Esophagus muscularis mucosa (tissue), 4 donors: ENCODE data around the gene SMAD1. TPM values are rescaled to one million over a fixed set of nuclear protein-coding genes. Genes with fewer than 3 reads are reported as not detected.
A peak's percentile ranks its signal among the peaks of the same experiment; 100 is the strongest.

ENCODE experiments used
- DNase-seq: peaks from one replicate; pipeline ENCODE4 v3.0.0-alpha.2; 2017; ENCODE audit errors: extremely low spot score
- H3K27ac ChIP-seq, 4 donors: fragments of 200-600 bp; sonication (generic); replicated peaks in 1 of 4; 1 replicate in 3 of 4; 2 replicates in 1 of 4; pipeline ENCODE4 v1.5.1; 2016 to 2019; ENCODE audit warnings: mild to moderate bottlenecking in 1 of 4
- H3K27me3 ChIP-seq, 4 donors: fragments of 200-600 bp; sonication (generic); one replicate each; pipeline versions ENCODE4 v1.5.1 to v1.6.0; 2016 to 2019
- H3K36me3 ChIP-seq, 4 donors: fragments of 200-600 bp; sonication (generic); one replicate each; pipeline ENCODE4 v1.5.1; 2016 to 2019
- H3K4me1 ChIP-seq, 4 donors: fragments of 200-600 bp; sonication (generic); one replicate each; pipeline ENCODE4 v1.5.1; 2016 to 2019
- H3K4me3 ChIP-seq, 4 donors: fragments of 200-600 bp; sonication (generic); 1 replicate in 2 of 4; 2 replicates in 2 of 4; pipeline ENCODE4 v1.5.1; 2016 to 2019; ENCODE audit warnings: mild to moderate bottlenecking in 4 of 4, moderate library complexity in 1 of 4
- H3K9me3 ChIP-seq, 4 donors: fragments of 200-600 bp; sonication (generic); 1 replicate in 3 of 4; 2 replicates in 1 of 4; pipeline ENCODE4 v1.5.1; 2016 to 2019
- EP300 ChIP-seq: sonication (generic); formaldehyde crosslinking; IDR thresholded peaks from one replicate; pipeline ENCODE4 v1.6.1; 2017; ENCODE audit warnings: antibody characterized with exemption
- POLR2A ChIP-seq: fragments of 450-650 bp; IDR thresholded peaks from one replicate; pipeline ENCODE4 v1.6.1; 2017; ENCODE audit warnings: antibody characterized with exemption, moderate library complexity, mild to moderate bottlenecking, low read depth
- POLR2AphosphoS5 ChIP-seq, 2 donors: sonication (generic); formaldehyde crosslinking; IDR thresholded peaks; one replicate each; pipeline ENCODE4 v1.6.1; 2017; ENCODE audit warnings: antibody characterized with exemption in 2 of 2
- WGBS: methylation state at CpG from one replicate; pipeline ENCODE4 v1.1.5; 2018; 5-methylcytosine and 5-hydroxymethylcytosine counted together
- intact Hi-C: fragments of 100-400 bp; cut with DNase I; formaldehyde crosslinking; loops from one replicate; pipeline ENCODE4 v1.15.1; 2023
- total RNA-seq, 4 donors: library from RNA; depleted of rRNA; stranded (reverse); fragments of >200 nt; gene quantifications; one replicate each; pipeline versions ENCODE4 v1.1.0 to v1.2.1, GENCODE V29; 2016
- TF ChIP-seq, protein P1 (sequence below), 3 experiments: fragments of 200-600 bp in 2 of 3; fragments of 450-650 bp in 1 of 3; sonication (generic) in 2 of 3; IDR thresholded peaks; one replicate each; pipeline ENCODE4 v1.5.1; 2017 to 2019; ENCODE audit warnings: antibody characterized with exemption in 3 of 3, mild to moderate bottlenecking in 2 of 3, moderate library complexity in 1 of 3

SMAD1 gene
- total RNA-seq, 4 donors from 2014 or later = 19.5 to 34.3 (median 29.2) TPM

GRCh38 chr4:145557720-145558119 lies 76.1 kb downstream of the SMAD1 start:
- no peak overlapping the region for H3K27ac ChIP-seq
- intact Hi-C loops = loop anchor here (5.0 kb wide), 3 partner anchors 75 to 340 kb away; partner anchors contain the start of gene SMAD1
- H3K9me3 ChIP-seq = no peaks in the 10 kb centered on the region
- WGBS = 15% methylated on average over 3 of the region's 3 CpGs
- peaks cover 0 to 34% (median 14%) of the 10 kb centered on the region in 4 donors for H3K36me3 ChIP-seq
- H3K27me3 ChIP-seq = no peaks in the 10 kb centered on the region
- peaks cover 0 to 7% (median 4%) of the 10 kb centered on the region in 4 donors for H3K4me1 ChIP-seq
- TF ChIP-seq POLR2AphosphoS5 (IDR thresholded peaks at IDR 0.05) (peak in 1 of 2 donors; percentile 12), POLR2A (no peak), EP300 (no peak)
- TF ChIP-seq, protein P1, sequence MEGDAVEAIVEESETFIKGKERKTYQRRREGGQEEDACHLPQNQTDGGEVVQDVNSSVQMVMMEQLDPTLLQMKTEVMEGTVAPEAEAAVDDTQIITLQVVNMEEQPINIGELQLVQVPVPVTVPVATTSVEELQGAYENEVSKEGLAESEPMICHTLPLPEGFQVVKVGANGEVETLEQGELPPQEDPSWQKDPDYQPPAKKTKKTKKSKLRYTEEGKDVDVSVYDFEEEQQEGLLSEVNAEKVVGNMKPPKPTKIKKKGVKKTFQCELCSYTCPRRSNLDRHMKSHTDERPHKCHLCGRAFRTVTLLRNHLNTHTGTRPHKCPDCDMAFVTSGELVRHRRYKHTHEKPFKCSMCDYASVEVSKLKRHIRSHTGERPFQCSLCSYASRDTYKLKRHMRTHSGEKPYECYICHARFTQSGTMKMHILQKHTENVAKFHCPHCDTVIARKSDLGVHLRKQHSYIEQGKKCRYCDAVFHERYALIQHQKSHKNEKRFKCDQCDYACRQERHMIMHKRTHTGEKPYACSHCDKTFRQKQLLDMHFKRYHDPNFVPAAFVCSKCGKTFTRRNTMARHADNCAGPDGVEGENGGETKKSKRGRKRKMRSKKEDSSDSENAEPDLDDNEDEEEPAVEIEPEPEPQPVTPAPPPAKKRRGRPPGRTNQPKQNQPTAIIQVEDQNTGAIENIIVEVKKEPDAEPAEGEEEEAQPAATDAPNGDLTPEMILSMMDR (IDR thresholded peaks at IDR 0.05) = peak; percentile 85 to 90 (median 87)
- no peak overlapping the region for H3K4me3 ChIP-seq
- DNase-seq = no peak

DNA sequence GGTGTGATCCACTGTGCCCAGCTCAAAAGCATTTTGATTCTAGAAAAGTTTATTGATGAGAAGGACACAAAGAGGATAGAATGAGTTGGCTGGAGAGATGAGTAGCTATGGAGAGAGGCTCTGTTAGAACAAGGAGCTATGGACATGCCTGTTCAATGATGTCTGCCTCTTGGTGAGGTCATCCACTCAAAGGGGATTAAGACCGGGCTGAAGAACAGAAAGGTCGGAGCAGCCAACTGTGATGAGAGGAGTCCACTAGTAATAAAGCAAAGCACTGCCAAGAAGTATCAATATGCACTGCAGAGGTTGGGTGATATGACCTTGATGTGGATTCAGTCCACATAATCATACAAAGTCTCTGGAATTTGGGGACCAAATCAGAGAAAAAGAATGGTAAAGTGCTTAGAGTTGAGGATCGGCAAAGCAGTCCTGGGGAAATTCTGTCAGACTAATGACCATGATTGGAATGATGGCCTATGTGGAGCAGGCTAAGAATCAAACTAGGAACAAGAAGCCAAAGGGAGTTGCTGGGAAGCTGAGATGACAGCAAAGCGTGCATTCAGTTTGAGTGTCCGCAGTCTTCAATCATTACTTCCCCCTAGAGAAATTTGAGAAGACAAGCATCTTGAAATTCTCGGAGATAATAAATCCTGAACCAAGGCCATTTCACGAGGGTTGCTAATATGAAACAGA lies 81.8 kb downstream of the SMAD1 start:
- no peak for TF ChIP-seq POLR2A
- no peak overlapping the region for H3K4me3 ChIP-seq
- 89% methylated on average over 7 of the region's 7 CpGs for WGBS
- peaks cover 0 to 6% (median 0%) of the 10 kb centered on the region in 4 donors for H3K9me3 ChIP-seq
- H3K4me1 ChIP-seq = no peaks in the 10 kb centered on the region
- no peak overlapping the region for H3K27ac ChIP-seq
- no peak for DNase-seq
- H3K27me3 ChIP-seq = no peaks in the 10 kb centered on the region
- peaks cover 0 to 12% (median 10%) of the 10 kb centered on the region in 4 donors for H3K36me3 ChIP-seq
- intact Hi-C loops = loop anchor here (5.0 kb wide), 1 partner anchor 49 kb away; no protein-coding TSS in a partner anchor

DNA sequence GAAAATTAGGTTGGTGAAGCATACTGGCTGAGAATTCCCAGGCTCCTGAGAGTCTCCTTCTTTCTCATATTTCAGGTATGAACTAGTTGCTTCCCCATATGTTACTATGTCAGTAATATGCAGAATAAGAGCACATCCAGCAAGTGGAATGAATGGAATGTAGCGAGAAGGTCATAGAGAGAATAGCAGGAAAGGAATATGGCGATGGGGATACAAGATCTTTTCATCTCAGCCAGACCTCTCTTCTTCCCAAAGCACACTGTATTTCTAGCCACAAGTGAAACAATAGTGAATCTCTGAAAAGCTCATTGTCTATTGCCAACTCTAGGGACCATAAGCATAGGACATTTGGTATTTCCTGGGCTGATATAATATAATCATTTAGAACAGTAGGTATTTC lies 82.9 kb downstream of the SMAD1 start:
- WGBS = 94% methylated on average over 2 of the region's 2 CpGs
- no peak for DNase-seq
- Histone ChIP-seq H3K4me1 (no peaks in the 10 kb centered on the region), H3K36me3 (peaks cover 0 to 8% (median 5%) of the 10 kb centered on the region in 4 donors), H3K27me3 (no peaks in the 10 kb centered on the region), H3K4me3 (no peak overlapping the region), H3K9me3 (peaks cover 0 to 11% (median 0%) of the 10 kb centered on the region in 4 donors), H3K27ac (no peak overlapping the region)
- intact Hi-C loops = loop anchor here (5.0 kb wide), 1 partner anchor 48 kb away; no protein-coding TSS in a partner anchor
- no peak for TF ChIP-seq POLR2AphosphoS5 (IDR thresholded peaks at IDR 0.05)
- TF ChIP-seq, protein P1 (IDR thresholded peaks at IDR 0.05) = no peak
- TF ChIP-seq POLR2A = no peak
- TF ChIP-seq EP300 = no peak

DNA sequence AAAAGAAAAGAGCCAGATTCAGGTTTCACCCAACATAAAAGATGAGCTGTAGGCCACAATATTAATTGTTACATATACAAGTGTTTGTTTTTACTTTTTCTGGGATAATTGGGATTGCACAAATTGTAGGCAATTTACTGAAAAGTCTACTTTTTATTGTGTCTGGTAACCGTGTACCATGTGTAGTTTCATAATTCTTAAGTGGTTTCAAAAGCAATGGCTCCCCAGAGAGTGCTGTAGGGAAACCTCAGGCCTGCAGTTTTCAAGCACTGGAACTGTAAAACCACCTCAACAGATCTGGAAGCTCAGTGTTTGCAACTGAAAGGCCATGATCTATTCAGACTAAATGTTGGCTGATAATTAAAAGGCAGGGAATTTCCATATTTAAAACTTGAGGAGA lies 83.7 kb downstream of the SMAD1 start:
- TF ChIP-seq EP300 (no peak), POLR2AphosphoS5 (IDR thresholded peaks at IDR 0.05) (no peak), POLR2A (no peak)
- TF ChIP-seq, protein P1 (IDR thresholded peaks at IDR 0.05) = no peak
- intact Hi-C loops = no loop called here
- Histone ChIP-seq H3K4me3 (no peak overlapping the region), H3K27me3 (no peaks in the 10 kb centered on the region), H3K4me1 (no peaks in the 10 kb centered on the region), H3K36me3 (peaks cover 0 to under 1% (median 0%) of the 10 kb centered on the region in 4 donors), H3K9me3 (peaks cover 0 to 11% (median 0%) of the 10 kb centered on the region in 4 donors), H3K27ac (no peak overlapping the region)
- DNase-seq = no peak
- 58% methylated on average over 1 of the region's 1 CpG for WGBS

GRCh38 chr4:145566086-145566708 lies 84.5 kb downstream of the SMAD1 start:
- H3K4me3 ChIP-seq = no peak overlapping the region
- no peak overlapping the region for H3K27ac ChIP-seq
- H3K9me3 ChIP-seq = peaks cover 0 to 11% (median 0%) of the 10 kb centered on the region in 4 donors
- WGBS = 92% methylated on average over 5 of the region's 5 CpGs
- no peaks in the 10 kb centered on the region for H3K27me3 ChIP-seq
- TF ChIP-seq POLR2AphosphoS5 (IDR thresholded peaks at IDR 0.05) (no peak), EP300 (no peak), POLR2A (no peak)
- TF ChIP-seq, protein P1 (IDR thresholded peaks at IDR 0.05) = no peak
- no peak for DNase-seq
- no peaks in the 10 kb centered on the region for H3K36me3 ChIP-seq
- intact Hi-C loops = no loop called here
- no peaks in the 10 kb centered on the region for H3K4me1 ChIP-seq
